ENCODE results near the gene FBXO40. TPM values are rescaled to one million over a fixed set of nuclear protein-coding genes. Genes with fewer than 3 reads are reported as not detected.

Gene FBXO40
- total and polyA plus RNA-seq, 2 of the 8 experiments (the other 6 are each of a cell fraction or from before 2014, with no cell fraction given), result 0.03 TPM; not detected in 1

DNA sequence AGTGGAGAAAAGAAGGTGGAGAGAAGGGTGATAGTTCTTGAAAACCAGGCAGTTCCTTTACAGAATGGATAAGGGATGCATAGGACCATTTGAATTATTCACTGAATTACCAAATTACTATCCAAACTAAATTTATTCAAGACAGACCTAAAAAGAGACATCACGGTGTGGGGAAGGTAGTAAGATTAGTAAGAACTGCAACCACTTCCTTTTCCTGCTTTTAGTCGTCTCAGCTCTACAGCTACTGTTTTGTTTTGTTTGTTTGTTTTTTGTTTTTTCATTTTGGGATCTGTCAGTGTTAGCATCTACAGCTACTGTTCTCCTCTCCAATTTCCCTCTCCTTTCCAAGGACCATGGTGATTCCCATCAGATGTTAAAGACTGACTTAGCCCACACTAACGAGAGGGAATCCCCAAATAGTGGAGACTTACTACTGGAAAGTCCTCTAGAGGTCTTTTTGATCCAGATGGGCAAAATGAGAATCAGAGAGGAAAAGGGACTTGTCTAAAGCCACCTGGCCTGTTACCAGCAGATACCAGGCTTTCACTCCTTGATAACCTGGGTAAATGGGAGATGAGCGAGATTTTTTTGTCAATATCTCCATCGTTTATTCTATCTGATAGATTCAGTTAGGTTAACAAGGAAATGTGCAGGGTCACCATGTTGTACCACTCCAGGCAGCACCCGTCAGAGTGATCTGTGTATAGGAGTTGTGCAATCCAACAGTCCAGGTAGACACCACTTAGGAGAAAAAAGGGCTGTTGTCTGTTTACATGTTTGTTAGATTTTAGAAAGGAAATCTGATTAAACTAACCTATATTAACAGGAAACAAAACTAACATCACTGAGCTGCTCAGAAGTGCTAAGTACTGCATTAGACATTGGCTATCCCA lies 61.6 kb downstream of the FBXO40 start:
- Histone ChIP-seq H3K9ac (replicated peaks in 1 of 4; ENCODE audit: extremely low read depth in 1 of 4, low read depth in 3 of 4, low read length in 3 of 4) (no peak overlapping the region), H2AK5ac (ENCODE audit: low read depth, low read length) (no peak overlapping the region), H2BK20ac (ENCODE audit: low read length) (no peak overlapping the region), H3K23me2 (ENCODE audit: low read depth, low read length) (no peaks in the 10 kb centered on the region), H3K18ac (ENCODE audit: extremely low read depth, low read length) (no peak overlapping the region), H3K4me1 (replicated peaks in 1 of 4; ENCODE audit: control insufficient read depth in 3 of 4, insufficient read depth in 4 of 4, low read length in 3 of 4) (no peaks in the 10 kb centered on the region), H3K27ac (ENCODE audit: low read depth, low read length) (no peak overlapping the region), H3K23ac (ENCODE audit: insufficient read length) (no peak overlapping the region), H2BK120ac (replicated peaks; ENCODE audit: low read depth, low read length) (no peak overlapping the region), H3K79me1 (ENCODE audit: low read depth, low read length) (no peaks in the 10 kb centered on the region), H2BK12ac (ENCODE audit: low read depth, low read length) (no peak overlapping the region), H2BK5ac (ENCODE audit: low read depth, low read length) (no peak overlapping the region), H3K4ac (replicated peaks; ENCODE audit: insufficient read length, low read depth, low read length) (no peak overlapping the region), H4K91ac (replicated peaks; ENCODE audit: insufficient read length, low read length) (no peak overlapping the region), H4K8ac (ENCODE audit: extremely low read depth, insufficient read depth, low read length) (no peak overlapping the region), H4K20me1 (replicated peaks in 1 of 2; ENCODE audit: control insufficient read depth in 1 of 2, insufficient read depth in 2 of 2, low read length in 2 of 2) (no peaks in the 10 kb centered on the region), H3K4me2 (ENCODE audit: insufficient read depth in 1 of 2, low read depth in 2 of 2, low read length in 2 of 2) (no peak overlapping the region), H3K79me2 (ENCODE audit: control insufficient read depth in 1 of 2, insufficient read depth in 2 of 2, low read length in 2 of 2) (no peaks in the 10 kb centered on the region), H3K27me3 (replicated peaks in 1 of 4; ENCODE audit: control insufficient read depth in 3 of 4, extremely low read depth in 1 of 4, insufficient read depth in 3 of 4, low read length in 3 of 4) (no peaks in the 10 kb centered on the region), H3K36me3 (ENCODE audit: control insufficient read depth in 2 of 4, insufficient read depth in 4 of 4, low read length in 3 of 4) (no peaks in the 10 kb centered on the region), H3K9me3 (ENCODE audit: insufficient read depth in 2 of 2, low read depth in 1 of 2, low read length in 1 of 2) (no peaks in the 10 kb centered on the region), H3K4me3 (ENCODE audit: extremely low read depth in 1 of 4, insufficient read depth in 2 of 4, low read depth in 3 of 4, low read length in 4 of 4) (no peak overlapping the region), H3K56ac (replicated peaks; ENCODE audit: insufficient read length, low read depth, low read length) (no peak overlapping the region), H2AFZ (ENCODE audit: low read length) (no peak overlapping the region), H4K5ac (ENCODE audit: insufficient read length, low read depth, low read length) (no peak overlapping the region), H2BK15ac (ENCODE audit: low read length) (no peak overlapping the region), H3K14ac (ENCODE audit: insufficient read length) (no peak overlapping the region)
- no peak for FAIRE-seq
- CTCF ChIA-PET (ENCODE audit: partially characterized antibody), result interaction anchor here (1.2 kb wide), 1 partner anchor 10 kb away, joined by 3 read pairs; no protein-coding TSS in a partner anchor
- DNase-seq (ENCODE audit: low read depth in 1 of 2, low spot score in 2 of 2), result no peak
- WGBS, 2 experiments (ENCODE audit: extremely low coverage in 1 of 2, insufficient coverage in 1 of 2, insufficient read length in 1 of 2, insufficient replicate concordance in 2 of 2, low coverage in 1 of 2, low lambda C conversion rate in 2 of 2, missing lambda C conversion rate in 1 of 2), result 93% methylated on average over 6 of the region's 6 CpGs; no CpG with 5 or more reads in 1 of the 2 experiments
- POLR2A ChIA-PET (ENCODE audit: partially characterized antibody), result no interaction called here
- no peak for TF ChIP-seq BACH1 (IDR thresholded peaks at IDR 0.05; ENCODE audit: low read length)
- TF ChIP-seq MAFK (IDR thresholded peaks at IDR 0.05; ENCODE audit: low read depth, low read length), result no peak
- no peak for TF ChIP-seq RNF2 (IDR thresholded peaks at IDR 0.05; ENCODE audit: borderline replicate concordance, low read depth, low read length, missing control alignments, poor library complexity, severe bottlenecking)
- TF ChIP-seq KDM5A (IDR thresholded peaks at IDR 0.05; ENCODE audit: low read length), result no peak
- no peak for TF ChIP-seq GABPA (IDR thresholded peaks at IDR 0.05; ENCODE audit: borderline replicate concordance, insufficient read depth, low read length)
- TF ChIP-seq, protein P1, sequence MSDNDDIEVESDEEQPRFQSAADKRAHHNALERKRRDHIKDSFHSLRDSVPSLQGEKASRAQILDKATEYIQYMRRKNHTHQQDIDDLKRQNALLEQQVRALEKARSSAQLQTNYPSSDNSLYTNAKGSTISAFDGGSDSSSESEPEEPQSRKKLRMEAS (IDR thresholded peaks at IDR 0.05), result no peak
- TF ChIP-seq SIN3A (conservative IDR thresholded peaks at IDR 0.05 in 1 of 2, IDR thresholded peaks at IDR 0.05 in 1 of 2; ENCODE audit: low read depth in 1 of 2, low read length in 2 of 2), result no peak
- TF ChIP-seq, protein P2, sequence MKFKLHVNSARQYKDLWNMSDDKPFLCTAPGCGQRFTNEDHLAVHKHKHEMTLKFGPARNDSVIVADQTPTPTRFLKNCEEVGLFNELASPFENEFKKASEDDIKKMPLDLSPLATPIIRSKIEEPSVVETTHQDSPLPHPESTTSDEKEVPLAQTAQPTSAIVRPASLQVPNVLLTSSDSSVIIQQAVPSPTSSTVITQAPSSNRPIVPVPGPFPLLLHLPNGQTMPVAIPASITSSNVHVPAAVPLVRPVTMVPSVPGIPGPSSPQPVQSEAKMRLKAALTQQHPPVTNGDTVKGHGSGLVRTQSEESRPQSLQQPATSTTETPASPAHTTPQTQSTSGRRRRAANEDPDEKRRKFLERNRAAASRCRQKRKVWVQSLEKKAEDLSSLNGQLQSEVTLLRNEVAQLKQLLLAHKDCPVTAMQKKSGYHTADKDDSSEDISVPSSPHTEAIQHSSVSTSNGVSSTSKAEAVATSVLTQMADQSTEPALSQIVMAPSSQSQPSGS (IDR thresholded peaks at IDR 0.05; ENCODE audit: low read length), result no peak
- no peak for TF ChIP-seq KDM1A (IDR thresholded peaks at IDR 0.05; ENCODE audit: borderline replicate concordance, low read length)
